ENCODE results near the gene RNF220.
"Not testable (repeated sequence)": the region's sequence is repeated elsewhere in the genome, so short reads cannot be mapped to it uniquely, and the experiment has no call there.

RNF220 gene

DNA sequence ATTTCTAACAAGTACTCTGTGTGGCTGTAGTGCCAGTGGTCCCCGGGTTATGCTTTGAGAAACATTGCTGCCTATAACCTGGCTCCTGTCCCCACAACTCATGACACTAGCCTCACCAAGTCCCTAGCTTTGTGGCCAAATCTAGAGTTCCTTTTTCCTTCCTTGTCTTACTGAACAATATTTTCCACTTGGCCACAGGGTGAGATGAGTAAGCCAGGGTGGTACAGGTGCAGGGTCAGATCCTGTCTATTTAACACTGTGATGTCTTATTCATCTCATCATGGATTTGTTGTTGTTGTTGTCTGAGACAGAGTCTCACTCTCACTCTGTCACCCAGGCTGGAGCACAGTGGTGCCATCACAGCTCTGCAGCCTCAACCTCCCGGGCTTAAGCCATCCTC, 288.1 kb downstream of the RNF220 start:
- Histone ChIP-seq H3K9me3 (ENCODE audit: low read length) (no peaks in the 10 kb centered on the region), H3K27me3 (ENCODE audit: control insufficient read depth in 1 of 2, insufficient read depth in 2 of 2, low read length in 2 of 2) (no peaks in the 10 kb centered on the region), H3K4me1 (ENCODE audit: insufficient read depth, low read length) (no peaks in the 10 kb centered on the region), H3K4me3 (ENCODE audit: low read depth in 1 of 2, low read length in 2 of 2) (no peak overlapping the region), H3K9ac (ENCODE audit: low read length) (no peak overlapping the region), H3K27ac (ENCODE audit: low read depth, low read length) (no peak overlapping the region), H3K36me3 (ENCODE audit: insufficient read depth, low read length) (no peaks in the 10 kb centered on the region)

DNA sequence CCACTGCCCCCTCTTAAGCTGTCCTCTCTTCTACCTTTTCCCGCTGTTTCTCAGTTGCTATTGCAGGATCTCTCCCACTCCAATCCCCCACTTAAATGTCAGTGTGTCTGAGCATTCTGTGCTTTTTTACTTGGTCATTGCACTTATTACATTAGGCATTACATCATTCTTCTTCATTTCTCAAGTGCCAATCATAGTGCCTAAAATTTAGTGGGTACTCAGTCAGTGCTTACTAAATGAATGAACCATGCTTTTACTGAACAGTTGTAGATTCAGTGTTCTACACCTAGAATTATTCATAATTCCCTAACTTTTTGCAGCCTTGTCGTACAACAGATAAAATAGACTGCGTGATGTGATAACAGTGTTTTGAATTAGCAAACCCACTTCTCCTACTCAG, 288.8 kb downstream of the RNF220 start:
- no peak overlapping the region for H3K9ac ChIP-seq (ENCODE audit: low read length)

DNA sequence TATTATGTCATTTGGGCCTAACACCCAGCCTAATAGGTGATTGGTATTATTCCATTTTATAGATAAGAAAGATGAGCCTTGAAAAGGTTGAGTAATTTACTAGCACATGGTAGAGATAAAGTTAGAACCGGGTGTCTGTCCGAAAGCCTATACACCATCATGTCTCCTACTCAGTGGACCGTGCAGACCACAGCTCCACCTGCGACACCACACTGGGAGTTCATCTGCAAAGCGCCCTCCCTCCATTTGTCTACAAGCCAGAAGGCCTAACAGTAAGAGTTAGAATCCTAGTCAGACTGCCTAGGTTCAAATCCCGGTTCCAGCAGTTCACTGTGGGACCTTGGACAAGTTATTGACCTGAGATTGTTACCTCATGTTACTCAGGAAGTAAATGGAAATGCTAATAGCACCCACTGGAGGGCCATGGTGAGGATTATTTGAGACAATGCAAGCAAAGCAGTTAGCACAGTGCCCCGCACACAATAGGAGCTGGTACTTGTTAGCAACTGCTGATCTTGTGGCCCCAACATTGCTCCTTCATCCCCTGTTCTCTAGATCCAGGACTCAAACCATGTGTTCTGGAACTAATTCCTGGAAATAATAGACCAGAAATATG, 289.9 kb downstream of the RNF220 start:
- H3K9ac ChIP-seq (ENCODE audit: low read length), result no peak overlapping the region
- no peaks in the 10 kb centered on the region for H3K27me3 ChIP-seq (ENCODE audit: control insufficient read depth in 1 of 2, insufficient read depth in 2 of 2, low read length in 2 of 2)
- H3K27ac ChIP-seq (ENCODE audit: low read depth, low read length), result no peak overlapping the region
- no peaks in the 10 kb centered on the region for H3K4me1 ChIP-seq (ENCODE audit: insufficient read depth, low read length)
- H3K36me3 ChIP-seq (ENCODE audit: insufficient read depth, low read length), result no peaks in the 10 kb centered on the region
- H3K4me3 ChIP-seq (ENCODE audit: low read depth in 1 of 2, low read length in 2 of 2), result no peak overlapping the region
- no peaks in the 10 kb centered on the region for H3K9me3 ChIP-seq (ENCODE audit: low read length)

More for the DNA sequence above, 288.8 kb downstream of the RNF220 start:
- no peaks in the 10 kb centered on the region for H3K9me3 ChIP-seq (ENCODE audit: low read length)
- no peaks in the 10 kb centered on the region for H3K36me3 ChIP-seq (ENCODE audit: insufficient read depth, low read length)
- no peaks in the 10 kb centered on the region for H3K27me3 ChIP-seq (ENCODE audit: control insufficient read depth in 1 of 2, insufficient read depth in 2 of 2, low read length in 2 of 2)
- H3K4me1 ChIP-seq (ENCODE audit: insufficient read depth, low read length), result no peaks in the 10 kb centered on the region
- no peak overlapping the region for H3K27ac ChIP-seq (ENCODE audit: low read depth, low read length)
- H3K4me3 ChIP-seq (ENCODE audit: low read depth in 1 of 2, low read length in 2 of 2), result no peak overlapping the region

GRCh38 chr1:44695671-44696070, 290.6 kb downstream of the RNF220 start:
- H3K4me1 ChIP-seq (ENCODE audit: insufficient read depth, low read length), result no peaks in the 10 kb centered on the region
- H3K9me3 ChIP-seq (ENCODE audit: low read length), result no peaks in the 10 kb centered on the region
- H3K9ac ChIP-seq (ENCODE audit: low read length), result no peak overlapping the region
- H3K27ac ChIP-seq (ENCODE audit: low read depth, low read length), result no peak overlapping the region
- no peaks in the 10 kb centered on the region for H3K36me3 ChIP-seq (ENCODE audit: insufficient read depth, low read length)
- H3K4me3 ChIP-seq (ENCODE audit: low read depth in 1 of 2, low read length in 2 of 2), result no peak overlapping the region
- no peaks in the 10 kb centered on the region for H3K27me3 ChIP-seq (ENCODE audit: control insufficient read depth in 1 of 2, insufficient read depth in 2 of 2, low read length in 2 of 2)

DNA sequence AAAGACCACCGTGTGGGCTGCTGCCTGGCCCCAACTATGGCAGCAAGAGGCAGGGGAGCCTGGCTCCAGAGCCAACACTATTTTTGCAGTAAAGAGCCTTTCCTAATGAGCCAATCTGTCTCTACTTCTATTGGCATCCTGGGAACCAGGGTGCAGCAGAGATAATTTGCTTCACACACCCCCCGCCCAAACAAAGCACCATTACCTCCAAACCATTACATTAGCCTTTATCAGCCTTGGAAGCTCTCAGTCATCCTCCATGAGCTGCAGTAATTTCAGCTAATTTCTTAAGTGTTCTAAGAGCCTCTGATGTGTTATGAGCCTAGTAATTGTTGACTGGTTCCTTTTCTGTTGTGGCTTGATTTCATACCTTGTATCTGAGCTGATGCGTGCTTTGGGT, 291.0 kb downstream of the RNF220 start:
- no peak overlapping the region for H3K27ac ChIP-seq (ENCODE audit: low read depth, low read length)
- no peaks in the 10 kb centered on the region for H3K27me3 ChIP-seq (ENCODE audit: control insufficient read depth in 1 of 2, insufficient read depth in 2 of 2, low read length in 2 of 2)
- H3K36me3 ChIP-seq (ENCODE audit: insufficient read depth, low read length), result no peaks in the 10 kb centered on the region
- no peaks in the 10 kb centered on the region for H3K9me3 ChIP-seq (ENCODE audit: low read length)
- H3K4me3 ChIP-seq (ENCODE audit: low read depth in 1 of 2, low read length in 2 of 2), result no peak overlapping the region
- H3K4me1 ChIP-seq (ENCODE audit: insufficient read depth, low read length), result no peaks in the 10 kb centered on the region
- H3K9ac ChIP-seq (ENCODE audit: low read length), result no peak overlapping the region

DNA sequence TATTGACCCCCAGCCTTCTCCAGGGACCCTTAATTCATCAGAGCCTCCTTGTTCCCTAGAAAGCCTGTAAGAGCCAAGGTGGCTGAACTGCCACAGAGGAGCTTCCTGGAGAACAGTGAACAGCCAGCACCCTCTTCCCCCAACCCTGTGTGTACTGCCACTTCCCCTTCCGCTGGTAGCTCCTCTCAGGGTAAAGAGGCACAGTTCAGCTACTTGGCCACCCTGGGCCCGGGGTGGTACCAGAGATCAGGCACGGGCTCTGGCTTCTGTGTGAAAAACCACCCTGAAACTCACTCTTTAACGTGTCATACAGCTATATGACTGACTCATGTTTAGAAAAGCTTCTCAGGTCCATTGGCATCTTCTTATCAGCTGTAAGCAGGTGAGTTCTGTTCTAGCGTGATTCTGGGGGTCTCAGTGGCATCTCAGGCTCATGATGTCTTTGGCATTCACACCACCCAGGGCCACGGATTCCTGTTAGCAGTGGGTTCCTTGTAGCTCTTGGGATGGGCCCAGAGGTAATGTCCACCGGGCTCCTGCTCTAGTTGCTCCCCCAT, 291.8 kb downstream of the RNF220 start:
- H3K9ac ChIP-seq (ENCODE audit: low read length), result no peak overlapping the region
- H3K4me1 ChIP-seq (ENCODE audit: insufficient read depth, low read length), result no peaks in the 10 kb centered on the region
- H3K27me3 ChIP-seq (ENCODE audit: control insufficient read depth in 1 of 2, insufficient read depth in 2 of 2, low read length in 2 of 2), result no peaks in the 10 kb centered on the region
- no peaks in the 10 kb centered on the region for H3K9me3 ChIP-seq (ENCODE audit: low read length)
- no peak overlapping the region for H3K4me3 ChIP-seq (ENCODE audit: low read depth in 1 of 2, low read length in 2 of 2)
- no peaks in the 10 kb centered on the region for H3K36me3 ChIP-seq (ENCODE audit: insufficient read depth, low read length)
- H3K27ac ChIP-seq (ENCODE audit: low read depth, low read length), result no peak overlapping the region

GRCh38 chr1:44698138-44698537, 293.1 kb downstream of the RNF220 start:
- no peaks in the 10 kb centered on the region for H3K4me1 ChIP-seq (ENCODE audit: insufficient read depth, low read length)
- no peak overlapping the region for H3K27ac ChIP-seq (ENCODE audit: low read depth, low read length)
- H3K36me3 ChIP-seq (ENCODE audit: insufficient read depth, low read length), result no peaks in the 10 kb centered on the region
- H3K4me3 ChIP-seq (ENCODE audit: low read depth in 1 of 2, low read length in 2 of 2), result no peak overlapping the region
- no peaks in the 10 kb centered on the region for H3K9me3 ChIP-seq (ENCODE audit: low read length)
- H3K27me3 ChIP-seq (ENCODE audit: control insufficient read depth in 1 of 2, insufficient read depth in 2 of 2, low read length in 2 of 2), result no peaks in the 10 kb centered on the region
- H3K9ac ChIP-seq (ENCODE audit: low read length), result no peak overlapping the region

GRCh38 chr1:44699375-44699774, 294.3 kb downstream of the RNF220 start:
- not testable (repeated sequence) for H3K36me3 ChIP-seq (ENCODE audit: insufficient read depth, low read length); H3K9me3 ChIP-seq (ENCODE audit: low read length); H3K9ac ChIP-seq (ENCODE audit: low read length); H3K4me1 ChIP-seq (ENCODE audit: insufficient read depth, low read length); H3K27me3 ChIP-seq (ENCODE audit: control insufficient read depth in 1 of 2, insufficient read depth in 2 of 2, low read length in 2 of 2); H3K4me3 ChIP-seq (ENCODE audit: low read depth in 1 of 2, low read length in 2 of 2); H3K27ac ChIP-seq (ENCODE audit: low read depth, low read length)

GRCh38 chr1:44700573-44700972, 295.5 kb downstream of the RNF220 start:
- H3K36me3 ChIP-seq (ENCODE audit: insufficient read depth, low read length), result no peaks in the 10 kb centered on the region
- no peaks in the 10 kb centered on the region for H3K4me1 ChIP-seq (ENCODE audit: insufficient read depth, low read length)
- H3K9ac ChIP-seq (ENCODE audit: low read length), result no peak overlapping the region
- no peak overlapping the region for H3K4me3 ChIP-seq (ENCODE audit: low read depth in 1 of 2, low read length in 2 of 2)
- H3K27ac ChIP-seq (ENCODE audit: low read depth, low read length), result no peak overlapping the region
- no peaks in the 10 kb centered on the region for H3K27me3 ChIP-seq (ENCODE audit: control insufficient read depth in 1 of 2, insufficient read depth in 2 of 2, low read length in 2 of 2)
- H3K9me3 ChIP-seq (ENCODE audit: low read length), result no peaks in the 10 kb centered on the region

GRCh38 chr1:44701141-44701573, 296.1 kb downstream of the RNF220 start:
- Histone ChIP-seq H3K4me1 (ENCODE audit: insufficient read depth, low read length) (no peaks in the 10 kb centered on the region), H3K4me3 (ENCODE audit: low read depth in 1 of 2, low read length in 2 of 2) (no peak overlapping the region), H3K27me3 (ENCODE audit: control insufficient read depth in 1 of 2, insufficient read depth in 2 of 2, low read length in 2 of 2) (no peaks in the 10 kb centered on the region), H3K36me3 (ENCODE audit: insufficient read depth, low read length) (no peaks in the 10 kb centered on the region), H3K27ac (ENCODE audit: low read depth, low read length) (no peak overlapping the region), H3K9me3 (ENCODE audit: low read length) (no peaks in the 10 kb centered on the region), H3K9ac (ENCODE audit: low read length) (no peak overlapping the region)

All from muscle layer of colon (tissue), 2 donors.